Sigmoid colon (tissue), 7 donors: Measurements from ENCODE around the gene OR5J2. TPM values are rescaled to one million over a fixed set of nuclear protein-coding genes. Genes with fewer than 3 reads are reported as not detected.
"Not testable (repeated sequence)": the region's sequence is repeated elsewhere in the genome, so short reads cannot be mapped to it uniquely, and the experiment has no call there.

Experiments
- DNase-seq: peaks from one replicate; pipeline ENCODE4 v3.0.0-alpha.2; 2019
- H3K27ac ChIP-seq, 4 donors: fragments of 200-600 bp; sonication (generic); one replicate each; pipeline ENCODE4 v1.5.1; 2016 to 2019; ENCODE audit warnings: mild to moderate bottlenecking in 1 of 4
- H3K27me3 ChIP-seq, 3 donors: fragments of 200-600 bp; sonication (generic); one replicate each; pipeline ENCODE4 v1.5.1; 2019; ENCODE audit warnings: mild to moderate bottlenecking in 1 of 3
- H3K36me3 ChIP-seq, 4 donors: fragments of 200-600 bp; sonication (generic); one replicate each; pipeline ENCODE4 v1.5.1; 2016 to 2019
- H3K4me1 ChIP-seq, 4 donors: fragments of 200-600 bp; sonication (generic); one replicate each; pipeline ENCODE4 v1.5.1; 2017 to 2019
- H3K4me3 ChIP-seq, 4 donors: fragments of 200-600 bp; sonication (generic); one replicate each; pipeline ENCODE4 v1.5.1; 2017 to 2019; ENCODE audit warnings: mild to moderate bottlenecking in 2 of 4, moderate library complexity in 1 of 4
- H3K9me3 ChIP-seq, 4 donors: fragments of 200-600 bp in 3 of 4; sonication (generic) in 3 of 4; one replicate each; pipeline versions ENCODE4 v1.5.1 to v1.6.1; 2013 to 2019
- EP300 ChIP-seq, 4 donors: sonication (generic); formaldehyde crosslinking; IDR thresholded peaks; one replicate each; pipeline ENCODE4 v1.6.1; 2017; ENCODE audit warnings: antibody characterized with exemption in 4 of 4
- POLR2A ChIP-seq, 2 donors: fragments of 450-650 bp; IDR thresholded peaks; one replicate each; pipeline ENCODE4 v1.6.1; 2016; ENCODE audit warnings: antibody characterized with exemption in 2 of 2, mild to moderate bottlenecking in 2 of 2, moderate library complexity in 2 of 2
- POLR2AphosphoS5 ChIP-seq, 4 donors: sonication (generic); formaldehyde crosslinking; IDR thresholded peaks; one replicate each; pipeline ENCODE4 v1.6.1; 2017; ENCODE audit warnings: antibody characterized with exemption in 4 of 4
- WGBS, 2 donors: extraction: QIAGEN DNeasy Blood & Tissue Kit; methylation state at CpG; one replicate each; pipeline ENCODE4 v1.1.7; 2013; 5-methylcytosine and 5-hydroxymethylcytosine counted together
- intact Hi-C: fragments of 100-400 bp; cut with DNase I; formaldehyde crosslinking; loops from one replicate; pipeline ENCODE4 v1.15.1; 2023
- polyA plus RNA-seq, 3 donors: library from polyadenylated mRNA; stranded (reverse); fragments of 200-250 nt; gene quantifications; one replicate each; pipeline ENCODE4 v1.2.3, GENCODE V29; 2013
- total RNA-seq, 4 donors: library from RNA; depleted of rRNA; stranded (reverse); fragments of >200 nt; gene quantifications; one replicate each; pipeline ENCODE4 v1.1.0, GENCODE V29; 2016
- TF ChIP-seq, protein P1 (sequence below), 4 experiments: fragments of 450-650 bp in 3 of 4; fragments of 200-600 bp in 1 of 4; IDR thresholded peaks; one replicate each; pipeline ENCODE4 v1.5.1; 2016 to 2019; ENCODE audit warnings: antibody characterized with exemption in 4 of 4, mild to moderate bottlenecking in 3 of 4, moderate library complexity in 2 of 4
- donor health status: healthy with polysubstance abuse.
- donor health status: Bipolar disorder and iron deficiency.
- donor health status: healthy.

Gene OR5J2
- total and polyA plus RNA-seq, 7 donors = not detected

DNA sequence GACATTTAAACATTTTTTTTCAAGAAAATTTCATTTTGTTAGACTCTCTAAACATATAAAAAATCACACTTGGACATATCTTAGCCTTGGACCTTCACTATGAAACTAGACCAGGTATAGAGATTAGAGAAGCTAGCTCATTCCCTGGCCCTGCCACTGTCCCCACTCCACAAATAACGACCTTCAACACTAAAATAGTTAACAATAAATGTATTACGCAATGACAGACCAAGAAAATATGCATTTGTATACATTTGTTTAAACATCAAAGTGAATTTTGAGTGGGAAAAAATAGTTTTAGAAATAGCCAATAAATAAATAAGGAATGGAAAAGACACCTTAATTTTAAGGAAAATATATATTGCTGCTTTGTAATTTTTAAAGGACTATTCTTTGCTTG, 20.9 kb downstream of the OR5J2 start:
- Histone ChIP-seq H3K27ac (no peak overlapping the region), H3K4me1 (no peaks in the 10 kb centered on the region), H3K36me3 (no peaks in the 10 kb centered on the region), H3K27me3 (no peaks in the 10 kb centered on the region), H3K9me3 (no peaks in the 10 kb centered on the region), H3K4me3 (no peak overlapping the region)
- intact Hi-C loops = no loop called here
- WGBS, 2 donors = 63 to 70% methylated on average over 2 of the region's 2 CpGs
- no peak for DNase-seq
- TF ChIP-seq EP300 (IDR thresholded peaks at IDR 0.05) = no peak
- TF ChIP-seq, protein P1, sequence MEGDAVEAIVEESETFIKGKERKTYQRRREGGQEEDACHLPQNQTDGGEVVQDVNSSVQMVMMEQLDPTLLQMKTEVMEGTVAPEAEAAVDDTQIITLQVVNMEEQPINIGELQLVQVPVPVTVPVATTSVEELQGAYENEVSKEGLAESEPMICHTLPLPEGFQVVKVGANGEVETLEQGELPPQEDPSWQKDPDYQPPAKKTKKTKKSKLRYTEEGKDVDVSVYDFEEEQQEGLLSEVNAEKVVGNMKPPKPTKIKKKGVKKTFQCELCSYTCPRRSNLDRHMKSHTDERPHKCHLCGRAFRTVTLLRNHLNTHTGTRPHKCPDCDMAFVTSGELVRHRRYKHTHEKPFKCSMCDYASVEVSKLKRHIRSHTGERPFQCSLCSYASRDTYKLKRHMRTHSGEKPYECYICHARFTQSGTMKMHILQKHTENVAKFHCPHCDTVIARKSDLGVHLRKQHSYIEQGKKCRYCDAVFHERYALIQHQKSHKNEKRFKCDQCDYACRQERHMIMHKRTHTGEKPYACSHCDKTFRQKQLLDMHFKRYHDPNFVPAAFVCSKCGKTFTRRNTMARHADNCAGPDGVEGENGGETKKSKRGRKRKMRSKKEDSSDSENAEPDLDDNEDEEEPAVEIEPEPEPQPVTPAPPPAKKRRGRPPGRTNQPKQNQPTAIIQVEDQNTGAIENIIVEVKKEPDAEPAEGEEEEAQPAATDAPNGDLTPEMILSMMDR (IDR thresholded peaks at IDR 0.05) = no peak
- no peak for TF ChIP-seq POLR2A (IDR thresholded peaks at IDR 0.05)
- TF ChIP-seq POLR2AphosphoS5 (IDR thresholded peaks at IDR 0.05) = no peak

DNA sequence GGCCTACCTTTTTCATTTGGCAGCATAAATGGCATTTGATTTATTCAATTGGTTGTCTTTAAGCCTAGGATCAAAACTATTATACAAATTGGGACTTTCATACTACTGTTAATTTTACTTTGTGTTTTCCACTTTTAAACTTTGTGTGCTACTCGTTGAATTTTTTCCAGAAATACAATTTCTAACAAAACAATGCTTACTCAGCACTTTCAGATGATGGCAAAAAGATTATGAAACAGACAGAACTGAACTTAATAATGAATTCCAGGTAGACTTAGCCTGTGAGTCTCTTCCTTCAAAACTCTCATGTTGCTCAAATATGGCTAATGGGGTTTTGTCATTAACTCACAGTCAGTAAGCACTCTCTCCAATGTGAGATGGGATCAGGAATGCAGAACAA, 31.4 kb downstream of the OR5J2 start:
- TF ChIP-seq EP300 (IDR thresholded peaks at IDR 0.05) = no peak
- TF ChIP-seq, protein P1 (IDR thresholded peaks at IDR 0.05) = no peak
- no peak for TF ChIP-seq POLR2A (IDR thresholded peaks at IDR 0.05)
- no peak for TF ChIP-seq POLR2AphosphoS5 (IDR thresholded peaks at IDR 0.05)
- intact Hi-C loops = no loop called here
- Histone ChIP-seq H3K36me3 (no peaks in the 10 kb centered on the region), H3K27ac (no peak overlapping the region), H3K4me3 (no peak overlapping the region), H3K4me1 (no peaks in the 10 kb centered on the region), H3K27me3 (no peaks in the 10 kb centered on the region), H3K9me3 (peaks cover 0 to 7% (median 0%) of the 10 kb centered on the region in 4 donors)
- 76 to 79% methylated on average over 1 of the region's 1 CpG for WGBS, 2 donors
- DNase-seq = no peak

DNA sequence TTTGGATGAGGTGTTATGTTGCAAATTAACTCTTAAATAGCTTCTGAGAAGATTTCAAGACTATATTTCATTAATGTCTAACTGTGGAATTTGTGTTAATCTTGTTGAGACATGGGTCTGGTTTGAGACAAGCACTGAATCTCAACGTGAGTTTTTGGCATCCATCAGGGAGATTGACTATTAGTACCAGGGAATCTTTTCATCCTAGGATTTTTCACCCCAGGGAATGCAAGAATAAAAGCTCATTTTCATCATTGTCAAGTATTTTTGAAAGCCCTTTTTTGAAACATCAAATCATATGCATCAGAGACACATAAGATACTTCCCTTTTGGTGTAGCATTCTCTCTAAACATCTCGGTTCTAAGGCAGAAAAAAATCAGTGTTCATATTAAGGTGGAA, 38.1 kb downstream of the OR5J2 start:
- H3K9me3 ChIP-seq = peaks cover 0 to 7% (median 0%) of the 10 kb centered on the region in 4 donors
- H3K27ac ChIP-seq = no peak overlapping the region
- H3K36me3 ChIP-seq = no peaks in the 10 kb centered on the region
- WGBS, 2 donors = 68 to 80% methylated on average over 2 of the region's 2 CpGs
- DNase-seq = no peak
- TF ChIP-seq POLR2AphosphoS5 (IDR thresholded peaks at IDR 0.05) (no peak), POLR2A (IDR thresholded peaks at IDR 0.05) (no peak), EP300 (IDR thresholded peaks at IDR 0.05) (no peak)
- TF ChIP-seq, protein P1 (IDR thresholded peaks at IDR 0.05) = no peak
- intact Hi-C loops = no loop called here
- H3K4me3 ChIP-seq = no peak overlapping the region
- no peaks in the 10 kb centered on the region for H3K27me3 ChIP-seq
- H3K4me1 ChIP-seq = no peaks in the 10 kb centered on the region

DNA sequence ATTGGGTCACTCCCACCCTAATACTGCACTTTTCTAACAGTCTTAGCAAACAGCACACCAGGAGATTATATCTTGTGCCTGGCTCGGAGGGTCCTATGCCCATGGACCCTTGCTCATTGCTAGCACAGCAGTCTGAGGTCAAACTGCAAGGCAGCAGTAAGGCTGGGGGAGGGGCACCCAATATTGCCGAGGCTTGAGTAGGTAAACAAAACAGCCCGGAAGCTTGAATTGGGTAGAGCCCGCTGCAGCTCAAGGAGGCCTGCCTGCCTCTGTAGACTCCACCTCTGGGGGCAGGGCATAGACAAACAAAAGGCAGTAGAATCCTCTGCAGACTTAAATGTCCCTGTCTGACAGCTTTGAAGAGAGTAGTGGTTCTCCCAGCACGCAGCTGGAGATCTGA, 43.3 kb downstream of the OR5J2 start:
- WGBS, 2 donors = 61 to 80% methylated on average over 5 of the region's 5 CpGs

More for the DNA sequence above, 43.3 kb downstream of the OR5J2 start:
- H3K9me3 ChIP-seq, H3K36me3 ChIP-seq, H3K4me3 ChIP-seq, intact Hi-C loops, H3K27me3 ChIP-seq, H3K27ac ChIP-seq, DNase-seq, H3K4me1 ChIP-seq: not testable (repeated sequence)

Other genes starting within 250 kb of the OR5J2 start
- not detected for gene OR5I1, start 240.2 kb upstream of the OR5J2 start, total RNA-seq
- not detected for gene OR5I1, start 240.2 kb upstream of the OR5J2 start, polyA plus RNA-seq
- gene OR10AG1, start 206.7 kb upstream of the OR5J2 start, total RNA-seq = not detected
- gene OR10AG1, start 206.7 kb upstream of the OR5J2 start, polyA plus RNA-seq = not detected
- gene OR5F1, start 182.0 kb upstream of the OR5J2 start, total RNA-seq = not detected
- gene OR5F1, start 182.0 kb upstream of the OR5J2 start, polyA plus RNA-seq = not detected
- gene OR5AS1, start 149.0 kb upstream of the OR5J2 start, total RNA-seq = not detected
- not detected for gene OR5AS1, start 149.0 kb upstream of the OR5J2 start, polyA plus RNA-seq
- gene OR8I2, start 83.3 kb upstream of the OR5J2 start, total RNA-seq = not detected
- not detected for gene OR8I2, start 83.3 kb upstream of the OR5J2 start, polyA plus RNA-seq
- not detected for gene OR8H2, start 72.9 kb upstream of the OR5J2 start, total RNA-seq
- not detected for gene OR8H2, start 72.9 kb upstream of the OR5J2 start, polyA plus RNA-seq
- gene OR8H3, start 54.2 kb upstream of the OR5J2 start, total RNA-seq = not detected
- gene OR8H3, start 54.2 kb upstream of the OR5J2 start, polyA plus RNA-seq = not detected
- not detected for gene OR8J3, start 36.4 kb upstream of the OR5J2 start, total RNA-seq
- not detected for gene OR8J3, start 36.4 kb upstream of the OR5J2 start, polyA plus RNA-seq
- gene OR8K5, start 16.3 kb upstream of the OR5J2 start, total RNA-seq = not detected
- gene OR8K5, start 16.3 kb upstream of the OR5J2 start, polyA plus RNA-seq = not detected
- not detected for gene OR5T2, start 57.6 kb downstream of the OR5J2 start, total RNA-seq
- not detected for gene OR5T2, start 57.6 kb downstream of the OR5J2 start, polyA plus RNA-seq
- not detected for gene OR5T3, start 75.6 kb downstream of the OR5J2 start, total RNA-seq
- gene OR5T3, start 75.6 kb downstream of the OR5J2 start, polyA plus RNA-seq = not detected
- gene OR5T1, start 97.5 kb downstream of the OR5J2 start, total RNA-seq = not detected
- not detected for gene OR5T1, start 97.5 kb downstream of the OR5J2 start, polyA plus RNA-seq
- gene OR8H1, start 115.6 kb downstream of the OR5J2 start, total RNA-seq = not detected
- gene OR8H1, start 115.6 kb downstream of the OR5J2 start, polyA plus RNA-seq = not detected
- not detected for gene OR8K3, start 138.5 kb downstream of the OR5J2 start, total RNA-seq
- not detected for gene OR8K3, start 138.5 kb downstream of the OR5J2 start, polyA plus RNA-seq
- not detected for gene OR8K1, start 169.4 kb downstream of the OR5J2 start, total RNA-seq
- not detected for gene OR8K1, start 169.4 kb downstream of the OR5J2 start, polyA plus RNA-seq
- gene OR8J1, start 177.7 kb downstream of the OR5J2 start, total RNA-seq = not detected
- not detected for gene OR8J1, start 177.7 kb downstream of the OR5J2 start, polyA plus RNA-seq
- not detected for gene OR8U1, start 199.0 kb downstream of the OR5J2 start, total RNA-seq
- not detected for gene OR8U1, start 199.0 kb downstream of the OR5J2 start, polyA plus RNA-seq
- gene OR5AL1, start 236.1 kb downstream of the OR5J2 start, total RNA-seq = not detected
- not detected for gene OR5AL1, start 236.1 kb downstream of the OR5J2 start, polyA plus RNA-seq